ENCODE results near the gene TMEM212.
"Not testable (repeated sequence)": the region's sequence is repeated elsewhere in the genome, so short reads cannot be mapped to it uniquely, and the experiment has no call there.

The TMEM212 gene

DNA sequence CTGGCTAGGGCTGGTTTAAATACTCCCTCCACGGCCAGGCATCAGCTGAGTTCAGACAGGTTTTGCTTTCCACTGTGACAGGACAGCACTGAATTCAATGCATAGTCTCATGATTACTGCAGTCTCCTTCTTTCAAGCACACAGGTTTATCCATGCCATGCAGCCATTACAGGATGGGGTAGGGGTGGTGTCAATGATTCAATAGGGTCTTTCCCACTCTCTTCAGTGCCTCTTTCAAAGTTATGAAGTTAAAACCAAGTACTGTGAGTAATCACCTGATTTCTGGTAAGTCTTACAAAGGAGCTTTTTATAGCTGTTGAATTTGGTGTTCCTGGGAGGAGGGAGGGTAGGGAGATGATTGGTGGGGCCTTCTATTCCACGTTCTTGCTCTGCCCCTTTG, 47.2 kb downstream of the TMEM212 start:
- no peak for DNase-seq (ENCODE audit: low read depth, low spot score)

DNA sequence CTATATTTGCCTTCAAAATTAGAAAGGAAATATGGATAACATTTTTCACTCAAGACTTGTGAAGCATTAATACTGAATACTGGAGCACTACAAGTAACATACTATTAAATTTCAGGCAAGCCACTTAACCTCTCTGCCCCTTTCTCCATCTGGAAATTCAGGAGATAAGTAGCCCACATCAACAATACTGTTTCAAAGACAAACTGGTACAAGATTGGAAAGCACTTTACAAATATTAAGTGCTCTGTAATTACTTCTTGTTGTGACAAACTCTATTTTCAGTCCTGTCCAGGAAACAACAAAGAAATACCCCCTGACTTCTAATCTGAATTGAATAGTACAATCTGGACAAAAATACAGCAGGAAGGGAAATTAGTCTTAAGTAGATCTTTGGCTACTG, 49.3 kb downstream of the TMEM212 start:
- DNase-seq (ENCODE audit: low read depth, low spot score), result no peak

DNA sequence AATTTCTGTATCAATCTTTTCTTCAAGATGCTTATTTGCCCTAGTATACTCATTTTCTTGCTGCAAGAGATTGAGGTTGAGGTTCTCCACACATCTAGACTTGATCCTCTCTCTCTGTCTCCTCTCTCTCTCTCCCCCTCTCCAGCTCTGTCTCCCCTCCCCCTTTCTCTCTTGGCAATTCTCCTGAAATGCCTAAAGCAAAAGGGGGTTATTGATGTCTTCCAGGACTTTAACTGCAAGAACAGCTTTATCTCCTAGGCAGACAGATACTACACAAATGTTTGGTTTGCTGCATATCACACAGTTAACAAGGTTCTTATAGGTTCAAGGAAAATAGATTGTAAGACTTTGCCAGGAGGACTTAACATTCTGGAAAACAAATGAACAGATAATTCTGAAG, 52.1 kb downstream of the TMEM212 start:
- DNase-seq (ENCODE audit: low read depth, low spot score), result no peak

DNA sequence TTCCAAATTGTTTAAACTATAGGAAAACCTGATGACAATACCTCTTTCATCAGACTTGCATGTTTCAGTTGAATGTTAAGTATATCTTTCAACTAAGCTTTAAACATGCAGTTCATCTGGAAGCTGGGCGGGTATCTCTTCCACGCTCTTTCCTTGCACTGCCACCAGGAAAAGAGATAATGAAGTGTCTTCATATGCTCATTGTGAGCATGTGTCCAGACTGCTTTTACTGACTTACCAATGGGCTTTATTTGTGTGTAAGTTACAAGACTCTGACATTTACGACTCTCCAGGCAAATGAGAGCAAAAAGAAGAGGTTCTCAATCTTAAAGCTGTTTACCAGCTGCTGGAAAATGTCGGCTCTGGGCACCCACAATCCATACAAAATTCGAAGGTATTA, 52.8 kb downstream of the TMEM212 start:
- DNase-seq (ENCODE audit: low read depth, low spot score), result no peak

DNA sequence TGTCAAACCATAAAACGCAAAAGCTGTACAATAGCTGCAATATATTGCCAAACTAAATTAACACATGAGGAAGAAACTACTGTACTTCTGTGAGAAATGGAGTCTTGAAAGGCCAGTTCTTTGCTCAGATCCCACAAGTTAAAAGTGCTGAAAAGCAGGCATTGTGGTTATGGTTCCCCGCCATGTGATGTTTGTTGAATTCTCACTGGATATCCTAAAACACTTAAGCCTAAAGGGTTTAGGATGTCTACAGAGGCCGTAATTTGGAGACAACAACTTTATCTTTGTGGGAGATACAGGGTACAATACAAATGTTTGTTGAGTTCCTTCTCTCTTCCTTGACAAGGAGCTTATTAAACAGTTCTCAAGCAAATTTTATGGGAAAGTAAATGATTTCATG, 53.2 kb downstream of the TMEM212 start:
- no peak for DNase-seq (ENCODE audit: low read depth, low spot score)

DNA sequence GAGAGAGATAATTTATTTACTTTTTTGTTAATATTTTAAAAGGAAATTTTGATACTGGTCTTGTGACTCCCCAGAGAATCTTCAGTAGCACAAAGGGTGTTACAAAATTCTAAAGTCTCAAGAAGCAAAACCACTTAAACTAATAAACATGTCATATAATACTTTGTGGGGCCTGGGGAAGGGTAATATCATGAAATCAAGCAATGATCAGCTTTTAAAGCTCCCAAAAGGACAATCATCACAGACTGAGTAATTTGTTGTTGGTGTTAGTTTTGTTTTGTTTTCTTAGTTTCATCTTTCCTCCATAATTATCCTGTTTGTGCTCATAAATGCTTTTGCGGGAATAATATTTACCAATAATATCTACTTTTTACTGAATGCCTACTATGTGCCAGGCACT, 55.0 kb downstream of the TMEM212 start:
- no peak for DNase-seq (ENCODE audit: low read depth, low spot score)

DNA sequence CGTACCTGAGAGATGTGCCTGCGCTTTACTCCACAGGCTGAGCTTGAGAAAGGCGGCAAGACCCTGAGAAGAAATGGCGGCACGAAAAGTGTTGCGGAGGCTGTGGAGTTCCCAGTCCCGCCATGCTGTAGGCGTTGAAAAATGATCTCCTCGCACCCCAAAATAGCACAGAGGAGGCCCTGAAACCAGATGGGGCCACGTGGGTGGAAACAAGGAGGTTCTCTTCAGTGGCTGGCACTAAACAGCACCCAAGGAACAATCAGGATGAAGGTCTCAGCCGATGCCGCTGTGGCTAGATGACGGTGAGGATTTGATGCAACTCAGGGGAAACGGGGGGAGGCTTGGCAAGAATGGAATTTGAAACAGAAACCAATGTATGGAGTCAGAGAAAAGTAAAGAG, 57.3 kb downstream of the TMEM212 start:
- no peak for DNase-seq (ENCODE audit: low read depth, low spot score)

DNA sequence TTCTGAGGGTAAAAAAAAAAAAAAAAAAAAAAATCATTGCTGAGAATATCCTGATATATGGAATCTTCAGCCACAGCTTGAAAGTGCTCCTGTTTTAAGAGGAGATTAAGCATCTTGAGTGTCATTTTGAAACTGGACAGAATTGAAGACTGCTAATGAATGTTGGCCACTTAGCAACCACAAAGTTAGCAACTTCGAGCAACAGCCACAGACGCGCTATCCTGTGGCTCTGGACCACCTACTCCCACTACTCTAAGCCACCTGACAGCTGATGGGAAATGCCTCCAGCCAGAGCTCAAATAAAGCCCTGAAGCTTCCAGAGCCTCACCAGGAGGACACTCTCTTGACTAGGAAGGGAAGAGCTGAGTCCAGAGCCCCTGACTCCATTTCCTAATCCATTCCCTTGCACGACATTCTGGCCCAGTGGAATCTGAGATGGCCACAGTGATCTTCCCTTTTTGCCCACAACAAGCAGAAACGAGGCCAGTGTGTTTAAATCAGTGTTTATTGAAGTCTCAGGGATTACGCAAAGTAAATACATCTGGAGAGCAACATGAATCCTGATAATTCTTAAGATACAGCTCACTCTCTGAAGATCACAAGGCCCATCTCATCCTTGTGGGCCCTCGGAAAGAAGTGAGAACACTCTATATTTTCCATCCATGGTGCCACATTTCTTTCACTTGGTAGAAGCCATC, 58.6 kb downstream of the TMEM212 start:
- no peak for DNase-seq (ENCODE audit: low read depth, low spot score)

DNA sequence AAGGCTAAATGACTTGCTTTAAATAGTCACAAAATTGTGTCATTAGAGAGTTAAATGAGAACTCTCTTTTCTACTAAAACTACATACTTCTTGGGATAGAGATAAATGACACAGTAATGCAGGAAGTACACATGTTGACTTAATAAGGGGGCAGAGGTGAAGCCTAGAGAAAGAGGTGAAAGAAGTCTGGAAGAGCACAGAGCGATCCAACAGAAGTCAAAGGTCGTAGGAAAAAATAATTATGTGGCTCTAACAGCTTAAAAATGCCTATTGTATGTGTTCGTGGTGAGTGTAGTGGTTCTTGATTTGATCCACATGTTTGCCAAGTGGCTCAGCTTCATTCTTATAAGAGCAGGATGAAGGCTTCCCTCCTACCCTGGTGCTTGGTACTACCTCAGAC, 61.7 kb downstream of the TMEM212 start:
- DNase-seq (ENCODE audit: low read depth, low spot score), result no peak

DNA sequence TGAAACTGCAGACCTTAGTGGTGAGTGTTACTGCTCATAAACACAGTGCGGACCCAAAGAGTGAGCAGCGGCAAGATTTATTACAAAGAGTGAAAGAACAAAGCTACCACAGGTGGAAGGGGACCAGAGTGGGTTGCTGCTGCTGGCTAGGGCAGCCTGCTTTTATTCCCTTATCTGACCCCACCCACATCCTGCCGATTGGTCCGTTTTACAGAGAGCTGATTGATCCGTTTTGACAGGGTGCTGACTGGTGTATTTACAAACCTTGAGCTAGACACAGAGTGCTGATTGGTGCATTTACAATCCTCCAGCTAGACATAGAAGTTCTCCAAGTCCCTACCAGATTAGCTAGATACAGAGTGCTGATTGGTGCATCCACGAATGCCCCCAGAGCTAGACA, 63.4 kb downstream of the TMEM212 start:
- DNase-seq (ENCODE audit: low read depth, low spot score), result not testable (repeated sequence)

DNA sequence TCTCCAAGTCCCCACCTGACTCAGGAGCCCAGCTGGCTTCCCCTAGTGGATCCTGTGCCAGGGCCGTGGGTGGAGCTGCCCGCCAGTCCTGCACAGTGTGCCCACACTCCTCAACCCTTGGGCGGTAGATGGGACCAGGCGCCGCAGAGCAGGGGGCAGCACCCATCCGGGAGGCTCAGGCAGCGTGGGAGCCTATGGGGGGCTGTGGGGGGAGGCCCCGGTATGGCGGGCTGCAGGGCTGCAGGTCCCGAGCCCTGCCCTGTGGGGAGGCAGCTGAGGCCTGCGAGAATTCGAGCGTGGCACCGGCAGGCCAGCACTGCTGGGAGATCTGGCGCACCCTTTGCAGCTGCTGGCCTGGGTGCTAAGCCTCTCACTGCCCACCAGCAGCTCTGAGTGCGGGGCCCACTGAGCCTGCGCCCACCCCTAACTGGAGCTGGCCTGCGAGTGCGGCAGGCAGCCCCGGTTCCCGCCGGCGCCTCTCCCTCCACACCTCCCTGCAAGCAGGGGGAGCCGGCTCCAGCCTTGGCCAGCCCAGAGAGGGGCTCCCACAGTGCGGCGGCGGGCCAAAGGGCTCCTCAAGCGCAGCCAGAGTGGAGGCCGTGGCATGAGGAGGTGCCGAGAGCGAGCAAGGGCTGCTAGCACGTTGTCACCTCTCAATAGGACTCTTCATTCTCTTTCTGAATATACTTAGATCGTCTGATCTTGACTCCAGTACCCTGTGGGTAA, 64.0 kb downstream of the TMEM212 start:
- DNase-seq (ENCODE audit: low read depth, low spot score), result no peak

DNA sequence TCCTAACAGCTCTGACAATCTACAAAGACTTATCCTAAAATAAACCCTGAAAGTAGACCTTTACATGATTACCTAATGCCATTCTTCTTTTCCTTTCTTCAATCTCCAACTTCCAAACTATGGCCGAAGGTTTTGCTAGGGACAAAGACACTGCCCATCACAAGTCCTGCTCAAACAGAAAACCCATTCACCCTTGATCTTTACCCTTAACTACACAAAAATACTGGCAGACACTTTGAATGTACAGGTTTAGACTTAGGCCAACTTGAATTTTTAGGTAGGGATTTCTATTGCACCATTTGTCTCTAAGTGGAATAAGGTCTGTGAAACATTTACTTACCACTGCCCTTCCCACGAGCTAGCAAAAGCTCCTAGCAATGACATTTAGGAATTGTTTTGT, 64.6 kb downstream of the TMEM212 start:
- no peak for DNase-seq (ENCODE audit: low read depth, low spot score)

DNA sequence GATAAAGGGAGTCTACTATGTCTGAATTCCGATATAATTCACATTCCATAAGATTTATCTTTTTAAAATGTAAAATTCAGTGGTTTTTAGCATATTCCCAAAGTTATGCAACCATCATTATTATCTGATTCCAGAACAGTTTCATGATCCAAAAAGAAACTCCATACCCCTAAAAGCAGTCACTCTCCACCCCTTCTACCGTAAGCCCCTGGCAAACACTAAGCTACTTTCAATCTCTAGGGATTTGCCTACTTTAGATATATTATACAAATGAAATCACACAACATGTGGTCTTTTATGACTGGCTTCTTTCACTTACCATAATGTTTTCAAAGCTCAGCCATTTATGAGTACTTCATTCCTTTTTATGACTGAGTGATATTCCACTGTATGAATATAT, 65.6 kb downstream of the TMEM212 start:
- no peak for DNase-seq (ENCODE audit: low read depth, low spot score)
